ENCODE measurements around the gene DLG5. TPM values are rescaled to one million over a fixed set of nuclear protein-coding genes. Genes with fewer than 3 reads are reported as not detected.
A peak's percentile ranks its signal among the peaks of the same experiment; 100 is the strongest.

DLG5 gene
- total RNA-seq, 4 donors from 2014 or later, result 45.4 to 92.4 (median 61.2) TPM

DNA sequence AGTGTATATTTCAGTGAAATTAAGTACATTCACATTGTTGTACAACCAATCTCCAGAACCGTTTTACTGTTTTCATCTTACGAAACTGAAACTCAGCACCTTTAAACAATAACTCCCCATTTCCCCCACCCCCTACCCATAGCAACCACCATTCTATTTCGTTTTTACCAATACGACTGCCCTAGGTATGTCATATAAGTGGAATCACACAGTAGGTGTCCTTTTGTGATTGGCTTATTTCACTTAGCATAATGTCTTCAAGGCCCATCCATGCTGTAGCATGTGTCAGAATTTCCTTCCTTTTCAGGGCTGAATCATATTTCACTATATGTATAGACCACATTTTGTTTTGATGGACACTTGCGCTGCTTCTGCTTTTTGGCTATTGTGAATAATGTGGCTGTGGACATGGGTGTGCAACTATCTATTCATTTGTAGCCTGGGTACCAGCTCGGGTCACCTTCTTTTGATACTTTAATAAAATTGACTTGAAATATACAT lies 34.3 kb upstream of the DLG5 start:
- H3K27me3 ChIP-seq, result no peaks in the 10 kb centered on the region
- H3K9me3 ChIP-seq, result no peaks in the 10 kb centered on the region
- H3K27ac ChIP-seq, result no peak overlapping the region
- DNase-seq, result no peak
- intact Hi-C loops (cut with DNase I), result no loop called here
- peaks cover 0 to 6% of the 10 kb centered on the region in 2 donors for H3K4me1 ChIP-seq
- WGBS, 2 donors, result 85 to 94% methylated on average over 6 of the region's 6 CpGs
- H3K36me3 ChIP-seq, result no peaks in the 10 kb centered on the region
- H3K4me3 ChIP-seq (replicated peaks in 1 of 3), result no peak overlapping the region
- TF ChIP-seq POLR2A (IDR thresholded peaks at IDR 0.05), result no peak
- TF ChIP-seq, protein P1, sequence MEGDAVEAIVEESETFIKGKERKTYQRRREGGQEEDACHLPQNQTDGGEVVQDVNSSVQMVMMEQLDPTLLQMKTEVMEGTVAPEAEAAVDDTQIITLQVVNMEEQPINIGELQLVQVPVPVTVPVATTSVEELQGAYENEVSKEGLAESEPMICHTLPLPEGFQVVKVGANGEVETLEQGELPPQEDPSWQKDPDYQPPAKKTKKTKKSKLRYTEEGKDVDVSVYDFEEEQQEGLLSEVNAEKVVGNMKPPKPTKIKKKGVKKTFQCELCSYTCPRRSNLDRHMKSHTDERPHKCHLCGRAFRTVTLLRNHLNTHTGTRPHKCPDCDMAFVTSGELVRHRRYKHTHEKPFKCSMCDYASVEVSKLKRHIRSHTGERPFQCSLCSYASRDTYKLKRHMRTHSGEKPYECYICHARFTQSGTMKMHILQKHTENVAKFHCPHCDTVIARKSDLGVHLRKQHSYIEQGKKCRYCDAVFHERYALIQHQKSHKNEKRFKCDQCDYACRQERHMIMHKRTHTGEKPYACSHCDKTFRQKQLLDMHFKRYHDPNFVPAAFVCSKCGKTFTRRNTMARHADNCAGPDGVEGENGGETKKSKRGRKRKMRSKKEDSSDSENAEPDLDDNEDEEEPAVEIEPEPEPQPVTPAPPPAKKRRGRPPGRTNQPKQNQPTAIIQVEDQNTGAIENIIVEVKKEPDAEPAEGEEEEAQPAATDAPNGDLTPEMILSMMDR (IDR thresholded peaks at IDR 0.05), result no peak

DNA sequence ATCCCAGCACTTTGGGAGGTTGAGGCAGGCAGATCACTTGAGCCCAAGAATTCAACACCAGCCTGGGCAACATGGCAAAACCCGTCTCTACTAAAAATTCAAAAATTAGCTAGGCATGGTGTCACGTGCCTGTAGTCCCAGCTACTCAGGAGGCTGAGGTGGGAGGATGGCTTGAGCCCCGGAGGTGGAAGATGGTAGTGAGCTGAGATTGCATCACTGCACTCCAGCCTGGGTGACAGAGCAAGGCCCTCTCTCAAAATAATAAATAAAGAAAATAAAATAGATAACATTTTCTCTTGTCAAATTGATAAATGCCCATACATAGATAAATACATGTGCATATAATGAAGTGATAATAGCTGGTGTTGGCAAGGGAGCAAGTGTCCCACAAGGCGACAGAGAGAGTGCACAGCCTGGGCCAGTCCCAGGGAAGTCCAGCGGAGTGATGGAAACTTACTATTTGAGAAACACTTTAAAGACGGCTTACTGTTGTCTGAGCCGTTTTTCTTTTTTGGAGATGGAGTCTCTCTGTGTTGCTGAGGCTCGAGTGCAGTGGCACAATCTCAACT lies 33.4 kb upstream of the DLG5 start:
- intact Hi-C loops (cut with DNase I), result no loop called here
- H3K4me3 ChIP-seq (replicated peaks in 1 of 3), result no peak overlapping the region

DNA sequence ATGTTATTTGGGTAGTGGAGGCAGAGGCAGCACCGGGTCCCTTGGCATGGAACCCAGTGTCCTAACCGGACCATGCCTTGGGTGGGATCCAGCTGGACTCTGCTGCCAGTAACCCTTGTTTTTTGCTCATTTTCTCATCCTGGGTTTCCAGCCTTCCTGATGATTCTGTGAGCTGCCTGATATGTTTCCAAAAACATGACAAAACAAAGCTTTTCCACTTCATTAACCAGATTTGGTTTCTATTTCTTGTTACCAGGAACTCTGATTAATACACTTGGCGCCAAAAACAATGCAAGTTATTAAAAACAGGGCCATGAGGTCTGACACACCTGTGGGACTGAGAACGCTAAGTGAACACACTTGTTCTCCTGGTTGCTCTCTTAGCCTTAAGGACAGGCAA lies 32.8 kb upstream of the DLG5 start:
- TF ChIP-seq POLR2A (IDR thresholded peaks at IDR 0.05), result no peak
- TF ChIP-seq, protein P1 (IDR thresholded peaks at IDR 0.05), result no peak
- intact Hi-C loops (cut with DNase I), result no loop called here
- DNase-seq, result peak in 1 of 2 donors; percentile 8
- WGBS, 2 donors, result 42 to 52% methylated on average over 4 of the region's 4 CpGs
- no peaks in the 10 kb centered on the region for H3K36me3 ChIP-seq
- H3K27ac ChIP-seq, result no peak overlapping the region
- no peaks in the 10 kb centered on the region for H3K9me3 ChIP-seq
- H3K4me1 ChIP-seq, result peaks cover 0 to 6% of the 10 kb centered on the region in 2 donors
- no peaks in the 10 kb centered on the region for H3K27me3 ChIP-seq
- no peak overlapping the region for H3K4me3 ChIP-seq (replicated peaks in 1 of 3)

More for the DNA sequence above, 33.4 kb upstream of the DLG5 start:
- no peak for DNase-seq
- Histone ChIP-seq H3K36me3 (no peaks in the 10 kb centered on the region), H3K27me3 (no peaks in the 10 kb centered on the region), H3K27ac (no peak overlapping the region), H3K9me3 (no peaks in the 10 kb centered on the region), H3K4me1 (peaks cover 0 to 6% of the 10 kb centered on the region in 2 donors)
- WGBS, 2 donors, result 84 to 91% methylated on average over 8 of the region's 8 CpGs
- no peak for TF ChIP-seq POLR2A (IDR thresholded peaks at IDR 0.05)

DNA sequence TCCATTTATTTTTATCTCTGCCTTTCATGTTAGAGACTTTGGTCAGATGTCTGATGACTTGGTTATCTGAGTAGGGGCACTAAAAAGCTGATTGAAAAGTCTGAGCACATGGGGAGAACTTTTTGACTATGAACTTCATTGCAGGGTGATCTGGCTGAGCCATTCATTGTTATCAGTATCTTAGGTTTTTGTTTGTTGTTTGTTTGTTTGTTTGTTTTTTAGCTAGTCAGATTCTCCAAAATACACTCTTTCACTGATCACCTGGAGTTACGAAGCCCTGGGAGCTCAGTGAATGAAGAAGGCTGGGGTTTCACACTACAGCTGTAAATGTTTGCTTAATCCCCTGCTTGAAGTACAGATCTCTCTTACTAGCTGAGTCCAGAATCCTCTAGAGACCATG lies 28.6 kb upstream of the DLG5 start:
- Histone ChIP-seq H3K27me3 (no peaks in the 10 kb centered on the region), H3K4me1 (peaks cover 0 to 6% of the 10 kb centered on the region in 2 donors), H3K36me3 (no peaks in the 10 kb centered on the region), H3K9me3 (no peaks in the 10 kb centered on the region), H3K27ac (no peak overlapping the region), H3K4me3 (replicated peaks in 1 of 3) (no peak overlapping the region)
- intact Hi-C loops (cut with DNase I), result no loop called here
- DNase-seq, result no peak
- TF ChIP-seq, protein P1 (IDR thresholded peaks at IDR 0.05), result no peak
- TF ChIP-seq POLR2A (IDR thresholded peaks at IDR 0.05), result no peak
- 42 to 77% methylated on average over 1 of the region's 1 CpG for WGBS, 2 donors

DNA sequence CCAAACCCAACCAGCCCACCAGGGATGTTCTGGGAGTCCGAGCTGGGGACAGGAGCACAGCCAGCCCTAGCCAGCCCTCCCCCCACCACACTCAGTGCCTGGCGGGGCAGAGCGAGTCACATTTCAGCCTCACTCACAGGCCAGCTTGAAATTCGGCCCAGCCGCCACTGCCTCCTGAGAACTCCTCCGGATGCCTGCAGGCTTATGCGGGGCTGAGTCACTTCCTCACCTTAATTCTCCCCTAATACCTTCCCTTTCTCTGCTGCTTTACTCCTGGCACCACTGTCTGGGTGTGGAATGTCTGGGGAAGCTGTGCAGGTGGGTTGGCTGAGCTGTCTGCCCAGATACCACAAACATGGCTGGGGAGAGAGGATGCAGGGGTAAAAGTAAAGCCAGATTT lies 22.6 kb upstream of the DLG5 start:
- intact Hi-C loops (cut with DNase I), result no loop called here
- Histone ChIP-seq H3K4me1 (no peaks in the 10 kb centered on the region), H3K9me3 (no peaks in the 10 kb centered on the region), H3K27me3 (no peaks in the 10 kb centered on the region), H3K4me3 (replicated peaks in 1 of 3) (no peak overlapping the region), H3K36me3 (no peaks in the 10 kb centered on the region), H3K27ac (no peak overlapping the region)
- TF ChIP-seq, protein P1 (IDR thresholded peaks at IDR 0.05), result no peak
- TF ChIP-seq POLR2A (IDR thresholded peaks at IDR 0.05), result no peak
- DNase-seq, result peak; percentile 14 to 30
- 34 to 56% methylated on average over 7 of the region's 7 CpGs for WGBS, 2 donors

Data from thyroid gland (tissue), 4 donors.